Measurements from ENCODE around the gene RNF128. TPM values are rescaled to one million over a fixed set of nuclear protein-coding genes. Genes with fewer than 3 reads are reported as not detected.

RNF128 gene
- not detected for total RNA-seq

- DNase-seq (ENCODE audit: low read depth in 2 of 3, low spot score in 2 of 3) = peak in 1 of 3 donors; percentile 23
Observed at GRCh38 chrX:106726485-106727437, at the start of gene RNF128. Gene RNF128, plus strand, starts transcription at chrX:106726701. Its CDS starts 213 bp downstream, at chrX:106726914.

- DNase-seq (ENCODE audit: low read depth in 2 of 3, low spot score in 2 of 3) = no peak
Observed at GRCh38 chrX:106680716-106681115, 45.8 kb upstream of the RNF128 start.

- no peak for DNase-seq (ENCODE audit: low read depth in 2 of 3, low spot score in 2 of 3)
Observed at GRCh38 chrX:106684207-106684606, 42.3 kb upstream of the RNF128 start.

GRCh38 chrX:106692425-106693065 is 34.0 kb upstream of the RNF128 start:
- DNase-seq (ENCODE audit: low read depth in 2 of 3, low spot score in 2 of 3) = no peak

GRCh38 chrX:106696502-106696901 is 30.0 kb upstream of the RNF128 start:
- no peak for DNase-seq (ENCODE audit: low read depth in 2 of 3, low spot score in 2 of 3)

GRCh38 chrX:106698693-106699092 is 27.8 kb upstream of the RNF128 start:
- no peak for DNase-seq (ENCODE audit: low read depth in 2 of 3, low spot score in 2 of 3)

GRCh38 chrX:106702636-106703035 is 23.9 kb upstream of the RNF128 start:
- no peak for DNase-seq (ENCODE audit: low read depth in 2 of 3, low spot score in 2 of 3)

- DNase-seq (ENCODE audit: low read depth in 2 of 3, low spot score in 2 of 3) = no peak
Observed at GRCh38 chrX:106706466-106706865, 20.0 kb upstream of the RNF128 start.

- DNase-seq (ENCODE audit: low read depth in 2 of 3, low spot score in 2 of 3) = no peak
Observed at GRCh38 chrX:106707771-106708454, 18.6 kb upstream of the RNF128 start.

GRCh38 chrX:106710771-106711170 is 15.7 kb upstream of the RNF128 start:
- no peak for DNase-seq (ENCODE audit: low read depth in 2 of 3, low spot score in 2 of 3)

- DNase-seq (ENCODE audit: low read depth in 2 of 3, low spot score in 2 of 3) = no peak
Observed at GRCh38 chrX:106711375-106711774, 15.1 kb upstream of the RNF128 start.

- no peak for DNase-seq (ENCODE audit: low read depth in 2 of 3, low spot score in 2 of 3)
Observed at GRCh38 chrX:106716004-106716403, 10.5 kb upstream of the RNF128 start.

- no peak for DNase-seq (ENCODE audit: low read depth in 2 of 3, low spot score in 2 of 3)
Observed at GRCh38 chrX:106716463-106716862, 10.0 kb upstream of the RNF128 start.

- no peak for DNase-seq (ENCODE audit: low read depth in 2 of 3, low spot score in 2 of 3)
Observed at GRCh38 chrX:106718709-106719108, 7.8 kb upstream of the RNF128 start.

GRCh38 chrX:106725931-106726330 is 570 bp upstream of the RNF128 start:
- DNase-seq (ENCODE audit: low read depth in 2 of 3, low spot score in 2 of 3) = no peak

- no peak for DNase-seq (ENCODE audit: low read depth in 2 of 3, low spot score in 2 of 3)
Observed at GRCh38 chrX:106728337-106728736, 1.8 kb downstream of the RNF128 start.

GRCh38 chrX:106730401-106730800 is 3.9 kb downstream of the RNF128 start:
- DNase-seq (ENCODE audit: low read depth in 2 of 3, low spot score in 2 of 3) = no peak

GRCh38 chrX:106731590-106731989 is 5.1 kb downstream of the RNF128 start:
- no peak for DNase-seq (ENCODE audit: low read depth in 2 of 3, low spot score in 2 of 3)

GRCh38 chrX:106734827-106735226 is 8.3 kb downstream of the RNF128 start:
- DNase-seq (ENCODE audit: low read depth in 2 of 3, low spot score in 2 of 3) = no peak

GRCh38 chrX:106740193-106740780 is 13.8 kb downstream of the RNF128 start:
- no peak for DNase-seq (ENCODE audit: low read depth in 2 of 3, low spot score in 2 of 3)

- no peak for DNase-seq (ENCODE audit: low read depth in 2 of 3, low spot score in 2 of 3)
Observed at GRCh38 chrX:106742193-106742592, 15.7 kb downstream of the RNF128 start.
